ENCODE data around the gene NOA1.
A peak's percentile ranks its signal among the peaks of the same experiment; 100 is the strongest.

The NOA1 gene

GRCh38 chr4:56977321-56978012 is at the start of gene NOA1:
Gene NOA1 (minus strand): TSS chr4:56977606. CDS start chr4:56977585, 21 bp downstream.
- DNase-seq (ENCODE audit: low read depth in 2 of 2) = peak; percentile 92

GRCh38 chr4:57023104-57023503 is 45.7 kb upstream of the NOA1 start:
- DNase-seq (ENCODE audit: low read depth in 2 of 2) = no peak

GRCh38 chr4:57020467-57021101 is 43.2 kb upstream of the NOA1 start:
- DNase-seq (ENCODE audit: low read depth in 2 of 2) = no peak

- DNase-seq (ENCODE audit: low read depth in 2 of 2) = no peak
Observed at GRCh38 chr4:57018980-57019379, 41.6 kb upstream of the NOA1 start.

GRCh38 chr4:57013543-57014120 is 36.2 kb upstream of the NOA1 start:
- no peak for DNase-seq (ENCODE audit: low read depth in 2 of 2)

DNA sequence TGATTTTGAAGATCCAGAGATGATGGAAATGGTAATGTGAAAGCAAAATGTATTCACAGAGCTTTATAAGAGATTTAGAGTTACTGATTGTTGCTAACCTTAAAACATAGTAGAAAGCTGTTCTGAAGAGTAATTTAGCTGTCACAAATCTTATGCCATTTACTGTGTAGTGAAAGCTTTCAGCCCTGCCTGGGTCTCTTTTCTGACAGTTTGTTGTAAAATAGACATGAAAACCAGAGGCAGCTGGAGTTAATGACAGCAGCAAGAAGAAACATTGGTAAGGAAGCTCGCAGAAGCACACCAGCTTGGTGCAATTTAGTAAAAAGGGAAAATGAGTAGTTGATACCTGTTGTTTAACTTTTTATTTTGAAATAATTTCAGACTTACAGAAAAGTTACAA is 22.3 kb upstream of the NOA1 start:
- DNase-seq (ENCODE audit: low read depth in 2 of 2) = no peak

DNA sequence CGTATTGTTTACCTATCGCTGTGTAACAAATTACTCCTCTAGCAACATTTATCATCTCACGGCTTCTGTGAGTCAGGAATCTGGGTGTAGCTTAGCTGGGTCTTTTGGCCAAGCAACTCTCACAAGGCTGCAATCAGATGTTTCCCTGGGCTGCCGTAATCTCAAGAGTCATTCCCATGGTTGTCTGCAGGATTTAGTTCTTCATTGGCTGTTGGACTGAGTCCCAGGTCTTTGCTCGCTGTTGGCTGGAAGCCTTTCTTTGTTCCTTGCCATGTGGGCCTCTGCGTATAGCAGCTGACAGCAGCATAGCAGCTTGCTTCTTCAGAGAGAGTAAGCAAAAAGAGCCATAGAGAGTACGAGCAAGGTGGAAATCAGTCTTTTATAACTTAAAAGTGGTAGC is 18.1 kb upstream of the NOA1 start:
- DNase-seq (ENCODE audit: low read depth in 2 of 2) = no peak

GRCh38 chr4:56990109-56990905 is 12.9 kb upstream of the NOA1 start:
- DNase-seq (ENCODE audit: low read depth in 2 of 2) = no peak

- DNase-seq (ENCODE audit: low read depth in 2 of 2) = no peak
Observed at GRCh38 chr4:56986952-56987351, 9.5 kb upstream of the NOA1 start.

- no peak for DNase-seq (ENCODE audit: low read depth in 2 of 2)
Observed at GRCh38 chr4:56986192-56986591, 8.8 kb upstream of the NOA1 start.

DNA sequence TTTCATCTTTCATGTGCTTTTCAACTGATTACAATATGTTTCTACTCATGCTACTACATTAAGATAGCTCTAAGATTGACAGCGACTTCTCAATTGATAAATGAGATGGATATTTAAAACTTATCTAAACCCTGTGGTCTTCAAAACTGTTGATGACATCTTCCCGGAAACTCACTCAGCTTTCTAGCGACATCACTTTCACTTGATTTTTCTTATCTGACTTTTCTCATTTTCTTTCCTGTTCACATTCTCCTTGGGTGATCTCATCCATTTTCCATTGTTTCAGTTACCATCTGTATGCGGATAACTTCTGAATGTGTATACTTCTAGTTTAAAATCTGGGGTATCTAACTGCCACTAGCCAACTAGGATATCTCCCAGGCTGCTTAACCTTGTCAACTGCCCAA is 4.4 kb upstream of the NOA1 start:
- DNase-seq (ENCODE audit: low read depth in 2 of 2) = no peak

DNA sequence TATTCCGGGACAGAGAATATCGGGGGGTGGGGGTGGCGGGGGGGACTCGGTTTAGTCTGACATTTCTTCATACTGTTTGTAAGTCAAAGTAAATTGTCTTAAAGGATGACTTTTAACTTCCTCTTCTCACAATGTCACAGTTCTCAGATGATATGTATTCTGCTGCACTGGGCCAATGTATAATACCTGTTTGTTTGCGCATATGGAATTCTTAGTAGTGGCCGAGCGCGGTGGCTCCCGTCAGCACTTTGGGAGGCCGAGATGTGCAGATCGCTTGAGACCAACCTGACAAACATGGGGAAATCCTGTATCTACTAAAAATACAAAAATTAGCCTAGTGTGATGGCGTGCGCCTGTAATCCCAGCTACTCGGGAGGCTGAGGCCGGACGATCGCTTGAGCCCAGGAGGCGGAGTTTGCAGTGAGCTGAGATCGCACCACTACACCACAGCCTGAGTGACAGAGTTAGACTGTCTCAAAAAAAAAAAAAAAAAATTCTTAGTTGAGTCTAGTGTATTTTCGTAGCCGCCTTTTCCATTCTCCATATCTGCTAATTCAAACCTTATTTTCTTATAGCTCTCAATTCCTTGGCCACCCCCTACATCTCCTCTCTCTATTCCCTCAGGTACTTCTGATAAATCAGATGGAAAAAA is 2.1 kb upstream of the NOA1 start:
- peak; percentile 32 to 50 for DNase-seq (ENCODE audit: low read depth in 2 of 2)

DNA sequence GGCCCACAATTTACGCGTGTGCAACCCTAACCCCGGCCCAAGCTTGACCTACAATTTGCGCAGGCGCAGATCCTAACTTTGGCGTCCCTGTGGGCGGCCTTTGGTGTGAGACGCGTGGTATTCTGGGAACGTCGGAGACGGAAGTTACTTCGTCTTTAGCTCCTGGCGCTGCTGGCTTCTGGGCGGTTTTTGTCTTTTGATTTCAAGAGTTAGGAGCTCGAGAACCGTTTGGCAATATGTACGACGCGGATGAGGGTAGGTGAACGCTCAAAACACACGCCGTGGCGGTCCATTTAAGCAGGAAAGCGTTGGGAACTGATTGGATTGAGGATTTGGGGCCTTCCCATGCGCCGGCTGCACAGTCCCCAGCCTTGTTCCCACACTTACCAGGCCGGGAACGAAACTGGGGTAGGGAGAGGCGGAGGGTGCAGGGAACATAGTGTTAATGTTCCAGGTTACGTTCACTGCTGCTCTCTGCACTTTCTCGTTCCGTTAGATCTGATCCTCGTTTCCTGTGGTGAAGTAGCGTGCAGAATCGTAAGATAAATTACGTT is 1.4 kb upstream of the NOA1 start, which contains the start of gene POLR2B:
Gene POLR2B (plus strand): TSS at position 147 of the 554 bp plus-strand sequence. CDS start 90 bp downstream, at position 237.
- DNase-seq (ENCODE audit: low read depth in 2 of 2) = peak; percentile 79 to 88

- DNase-seq (ENCODE audit: low read depth in 2 of 2) = peak; percentile 23 to 26
Observed at GRCh38 chr4:56976837-56977320, 527 bp downstream of the NOA1 start.

DNA sequence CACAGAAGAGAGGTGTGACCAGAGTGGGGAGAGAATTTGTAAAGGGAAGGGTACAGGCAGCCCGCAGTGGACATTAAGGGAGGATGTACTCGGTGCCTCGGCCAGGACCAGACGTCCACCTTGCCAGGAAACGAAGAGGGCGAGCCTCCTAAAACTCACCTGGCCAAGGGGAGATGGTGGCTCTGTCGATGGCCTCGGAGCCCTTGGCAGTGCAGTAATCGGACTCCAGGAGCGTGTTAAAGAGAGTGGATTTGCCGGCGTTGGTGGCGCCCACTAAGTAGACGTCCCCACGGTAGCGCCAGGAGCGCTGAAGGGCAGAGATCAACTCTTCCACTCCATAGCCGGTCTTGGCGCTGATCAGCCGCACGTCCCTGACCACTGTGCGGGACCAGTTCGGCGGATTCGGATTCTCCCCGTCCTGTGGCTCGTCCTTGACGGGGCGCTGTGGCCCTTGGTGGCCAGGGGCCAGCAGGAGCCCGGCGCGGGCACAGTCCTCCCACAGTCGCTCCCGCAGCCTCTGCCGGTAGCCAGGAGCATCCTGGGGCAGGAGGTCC is 1.0 kb downstream of the NOA1 start:
- DNase-seq (ENCODE audit: low read depth in 2 of 2) = no peak

DNA sequence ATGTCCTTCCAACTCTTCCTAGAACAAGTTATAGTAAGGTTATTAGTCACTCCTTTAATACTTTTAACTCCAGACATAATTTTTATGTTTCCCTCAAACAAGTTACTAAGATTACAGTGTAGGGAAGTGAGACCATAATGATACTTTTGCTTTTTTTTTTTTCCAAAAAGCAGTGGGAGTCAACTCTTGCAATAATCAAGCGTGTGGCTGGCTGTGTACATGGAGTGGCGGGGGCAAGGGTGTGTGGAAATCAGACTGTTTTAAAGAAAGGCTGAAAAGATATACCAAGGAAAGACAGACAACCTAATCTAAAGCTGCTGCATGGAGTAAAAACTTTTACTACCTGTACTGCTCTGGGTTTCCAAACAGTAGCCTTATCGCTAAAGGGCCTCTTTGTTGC is 4.1 kb downstream of the NOA1 start:
- DNase-seq (ENCODE audit: low read depth in 2 of 2) = no peak

DNA sequence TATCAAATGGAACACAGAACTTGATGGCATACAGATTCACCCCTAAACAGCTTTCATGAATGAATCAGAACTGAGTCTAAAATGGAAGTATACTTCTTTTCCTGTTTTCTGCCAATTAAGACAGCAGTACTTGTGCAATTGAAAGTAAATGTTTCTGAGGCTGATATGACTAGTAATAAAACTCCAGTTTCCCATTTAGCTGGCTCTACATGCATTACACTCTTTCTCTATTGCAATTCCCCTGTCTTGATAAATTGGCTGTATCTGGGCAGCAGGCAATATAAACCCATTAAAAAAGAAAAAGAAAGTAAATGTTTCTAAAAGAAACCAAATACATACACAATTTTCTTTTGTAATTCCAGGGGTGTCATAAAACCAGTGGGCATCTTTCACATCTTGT is 4.6 kb downstream of the NOA1 start:
- DNase-seq (ENCODE audit: low read depth in 2 of 2) = no peak

- no peak for DNase-seq (ENCODE audit: low read depth in 2 of 2)
Observed at GRCh38 chr4:56972389-56972788, 5.0 kb downstream of the NOA1 start.

GRCh38 chr4:56971383-56971782 is 6.0 kb downstream of the NOA1 start:
- no peak for DNase-seq (ENCODE audit: low read depth in 2 of 2)

DNA sequence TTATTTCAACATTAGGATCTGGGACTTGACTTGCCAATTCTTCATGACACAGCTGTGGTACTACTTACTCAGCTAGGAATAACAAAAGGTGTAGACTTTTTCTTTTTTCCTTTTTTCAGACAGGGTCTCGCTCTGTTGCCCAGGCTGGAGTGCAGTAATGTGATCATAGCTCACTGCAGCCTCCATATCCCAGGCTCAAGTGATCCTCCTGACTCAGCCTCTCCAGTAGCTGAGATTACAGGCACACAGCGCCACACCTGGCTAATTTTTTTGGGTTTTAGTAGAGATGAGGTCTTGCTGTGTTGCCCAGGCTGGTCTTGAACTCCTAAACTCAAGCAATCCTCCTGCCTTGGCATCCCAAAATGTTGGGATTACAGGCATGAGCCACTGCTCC is 16.3 kb downstream of the NOA1 start:
- DNase-seq (ENCODE audit: low read depth in 2 of 2) = no peak

DNA sequence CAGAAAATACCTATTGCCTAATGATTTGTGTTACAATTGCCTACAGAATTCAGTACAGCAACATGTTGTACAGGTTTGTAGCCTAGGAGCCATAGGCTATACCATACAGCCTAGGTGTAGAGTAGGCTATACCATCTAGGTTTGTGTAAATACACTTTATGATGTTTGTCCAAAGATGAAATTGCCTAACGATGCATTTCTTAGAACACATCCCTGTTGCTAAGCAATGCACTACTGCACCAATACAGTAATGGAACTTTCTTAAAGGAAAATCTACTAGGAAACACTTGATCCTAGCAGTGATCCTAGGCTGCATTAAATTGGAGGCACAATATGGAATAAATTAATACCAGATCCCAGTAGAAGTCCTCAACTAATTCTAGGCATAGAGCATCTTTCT is 18.3 kb downstream of the NOA1 start:
- DNase-seq (ENCODE audit: low read depth in 2 of 2) = no peak
